HG03045 (cell line): Measurements from ENCODE around the gene ANKDD1B.

Source experiments
- ATAC-seq: cut with Tn5 transposase; IDR thresholded peaks from one replicate; pipeline ENCODE4 v1.9.1; 2021; ENCODE audit warnings: mild to moderate bottlenecking, moderate library complexity; ENCODE audit not compliant: unreplicated experiment

ANKDD1B gene

GRCh38 chr5:75616371-75616881 is 5.2 kb downstream of the ANKDD1B start:
- no peak for ATAC-seq

GRCh38 chr5:75616971-75617621 is 5.8 kb downstream of the ANKDD1B start:
- no peak for ATAC-seq

GRCh38 chr5:75617736-75618352 is 6.6 kb downstream of the ANKDD1B start:
- ATAC-seq: no peak

GRCh38 chr5:75620184-75620959 is 9.1 kb downstream of the ANKDD1B start:
- no peak for ATAC-seq

- no peak for ATAC-seq
Measured at GRCh38 chr5:75622564-75622963, 11.3 kb downstream of the ANKDD1B start.

GRCh38 chr5:75623846-75624245 is 12.6 kb downstream of the ANKDD1B start:
- ATAC-seq: no peak

GRCh38 chr5:75626959-75627358 is 15.7 kb downstream of the ANKDD1B start:
- ATAC-seq: no peak

- no peak for ATAC-seq
Measured at GRCh38 chr5:75627801-75628200, 16.5 kb downstream of the ANKDD1B start.

- ATAC-seq: no peak
Measured at GRCh38 chr5:75630875-75631274, 19.6 kb downstream of the ANKDD1B start.

GRCh38 chr5:75632321-75632720 is 21.1 kb downstream of the ANKDD1B start:
- ATAC-seq: no peak

- no peak for ATAC-seq
Measured at GRCh38 chr5:75637949-75638348, 26.7 kb downstream of the ANKDD1B start.

- no peak for ATAC-seq
Measured at GRCh38 chr5:75639535-75640311, 28.5 kb downstream of the ANKDD1B start.

GRCh38 chr5:75640395-75640794 is 29.1 kb downstream of the ANKDD1B start:
- ATAC-seq: no peak

GRCh38 chr5:75640826-75641225 is 29.6 kb downstream of the ANKDD1B start:
- no peak for ATAC-seq

- ATAC-seq: no peak
Measured at GRCh38 chr5:75648712-75649111, 37.5 kb downstream of the ANKDD1B start.

- ATAC-seq: no peak
Measured at GRCh38 chr5:75651575-75652238, 40.5 kb downstream of the ANKDD1B start.

- ATAC-seq: no peak
Measured at GRCh38 chr5:75653521-75653920, 42.3 kb downstream of the ANKDD1B start.

GRCh38 chr5:75654693-75655295 is 43.5 kb downstream of the ANKDD1B start:
- ATAC-seq: no peak

- ATAC-seq: no peak
Measured at GRCh38 chr5:75656311-75657003, 45.2 kb downstream of the ANKDD1B start.
